OCI-LY3 (cell line): Measurements from ENCODE around the gene ARHGAP6.

Experiments
- CTCF ChIP-seq: fragments of 200-600, 300-600 bp; sonication (generic); IDR thresholded peaks from 2 replicates; pipeline ENCODE4 v1.5.1; 2014; ENCODE audit warnings: antibody characterized with exemption, low read length, low read depth
- EZH2phosphoT487 ChIP-seq: fragments of 200-600 bp; shearing (Covaris generic); IDR thresholded peaks from 2 replicates; pipeline ENCODE4 v1.6.1; 2018; ENCODE audit warnings: antibody characterized with exemption, mixed run types, low read depth

GRCh38 chrX:11341274-11342201, 324.2 kb downstream of the ARHGAP6 start:
- TF ChIP-seq CTCF (no peak), EZH2phosphoT487 (no peak)
